NB4 (cell line): ENCODE data around the gene TELO2.
A peak's percentile ranks its signal among the peaks of the same experiment; 100 is the strongest.

Experiments used
- DNase-seq: peaks from one replicate; pipeline ENCODE4 v3.0.0; 2010; ENCODE audit warnings: low read depth
- H3K4me3 ChIP-seq: one replicate; pipeline ENCODE4 v1.5.1; 2011; ENCODE audit warnings: mild to moderate bottlenecking, low read depth, low read length, moderate library complexity
- MYC ChIP-seq: IDR thresholded peaks from 2 replicates; pipeline ENCODE4 v1.6.1; 2011; ENCODE audit warnings: low read depth, low read length
- POLR2A ChIP-seq: IDR thresholded peaks from 2 replicates; pipeline ENCODE4 v1.6.1; 2011; ENCODE audit warnings: mild to moderate bottlenecking; ENCODE audit not compliant: insufficient read length; ENCODE audit errors: extremely low read depth
- TF ChIP-seq, protein P1 (sequence below): IDR thresholded peaks from 2 replicates; pipeline ENCODE4 v1.6.1; 2011; ENCODE audit warnings: low read depth, low read length
- TF ChIP-seq, protein P2 (sequence below): IDR thresholded peaks from one replicate; pipeline ENCODE4 v1.5.1; 2012; ENCODE audit warnings: low read depth, low read length

Gene TELO2

DNA sequence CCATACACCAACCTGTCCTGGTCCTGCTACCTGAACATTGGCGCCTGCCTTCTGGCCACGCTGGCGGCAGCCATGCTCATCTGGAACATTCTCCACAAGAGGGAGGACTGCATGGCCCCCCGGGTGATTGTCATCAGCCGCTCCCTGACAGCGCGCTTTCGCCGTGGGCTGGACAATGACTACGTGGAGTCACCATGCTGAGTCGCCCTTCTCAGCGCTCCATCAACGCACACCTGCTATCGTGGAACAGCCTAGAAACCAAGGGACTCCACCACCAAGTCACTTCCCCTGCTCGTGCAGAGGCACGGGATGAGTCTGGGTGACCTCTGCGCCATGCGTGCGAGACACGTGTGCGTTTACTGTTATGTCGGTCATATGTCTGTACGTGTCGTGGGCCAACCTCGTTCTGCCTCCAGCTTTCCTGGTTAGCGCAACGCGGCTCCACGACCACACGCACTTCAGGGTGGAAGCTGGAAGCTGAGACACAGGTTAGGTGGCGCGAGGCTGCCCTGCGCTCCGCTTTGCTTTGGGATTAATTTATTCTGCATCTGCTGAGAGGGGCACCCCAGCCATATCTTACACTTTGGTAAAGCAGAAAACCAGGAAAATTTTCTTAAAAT, 61.8 kb downstream of the TELO2 start:
- DNase-seq = no peak
- H3K4me3 ChIP-seq = no peak overlapping the region
- TF ChIP-seq, protein P1, sequence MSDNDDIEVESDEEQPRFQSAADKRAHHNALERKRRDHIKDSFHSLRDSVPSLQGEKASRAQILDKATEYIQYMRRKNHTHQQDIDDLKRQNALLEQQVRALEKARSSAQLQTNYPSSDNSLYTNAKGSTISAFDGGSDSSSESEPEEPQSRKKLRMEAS = no peak
- TF ChIP-seq, protein P2, sequence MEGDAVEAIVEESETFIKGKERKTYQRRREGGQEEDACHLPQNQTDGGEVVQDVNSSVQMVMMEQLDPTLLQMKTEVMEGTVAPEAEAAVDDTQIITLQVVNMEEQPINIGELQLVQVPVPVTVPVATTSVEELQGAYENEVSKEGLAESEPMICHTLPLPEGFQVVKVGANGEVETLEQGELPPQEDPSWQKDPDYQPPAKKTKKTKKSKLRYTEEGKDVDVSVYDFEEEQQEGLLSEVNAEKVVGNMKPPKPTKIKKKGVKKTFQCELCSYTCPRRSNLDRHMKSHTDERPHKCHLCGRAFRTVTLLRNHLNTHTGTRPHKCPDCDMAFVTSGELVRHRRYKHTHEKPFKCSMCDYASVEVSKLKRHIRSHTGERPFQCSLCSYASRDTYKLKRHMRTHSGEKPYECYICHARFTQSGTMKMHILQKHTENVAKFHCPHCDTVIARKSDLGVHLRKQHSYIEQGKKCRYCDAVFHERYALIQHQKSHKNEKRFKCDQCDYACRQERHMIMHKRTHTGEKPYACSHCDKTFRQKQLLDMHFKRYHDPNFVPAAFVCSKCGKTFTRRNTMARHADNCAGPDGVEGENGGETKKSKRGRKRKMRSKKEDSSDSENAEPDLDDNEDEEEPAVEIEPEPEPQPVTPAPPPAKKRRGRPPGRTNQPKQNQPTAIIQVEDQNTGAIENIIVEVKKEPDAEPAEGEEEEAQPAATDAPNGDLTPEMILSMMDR = no peak

DNA sequence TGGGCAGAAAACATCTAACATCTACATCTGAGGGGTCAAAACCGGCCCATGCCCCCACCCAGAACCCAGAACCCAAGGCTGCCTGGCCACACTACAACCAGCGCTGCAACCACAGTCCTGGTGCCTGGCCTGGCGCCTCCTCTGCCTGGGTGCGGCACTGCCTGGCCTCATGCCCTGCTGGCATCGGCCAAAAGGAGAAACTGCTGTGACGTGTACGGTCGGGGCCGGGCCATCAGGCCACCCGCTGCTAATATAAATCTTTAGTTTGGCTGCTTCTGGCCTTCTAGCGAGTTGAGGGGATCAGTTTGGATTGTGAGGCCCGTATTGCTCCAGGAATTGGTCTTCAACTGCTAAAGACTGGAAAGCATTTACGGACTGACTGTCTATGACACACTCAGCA, 63.1 kb downstream of the TELO2 start:
- TF ChIP-seq MYC (no peak), POLR2A (no peak)
- TF ChIP-seq, protein P1 = no peak
- TF ChIP-seq, protein P2 = no peak
- no peak for DNase-seq

DNA sequence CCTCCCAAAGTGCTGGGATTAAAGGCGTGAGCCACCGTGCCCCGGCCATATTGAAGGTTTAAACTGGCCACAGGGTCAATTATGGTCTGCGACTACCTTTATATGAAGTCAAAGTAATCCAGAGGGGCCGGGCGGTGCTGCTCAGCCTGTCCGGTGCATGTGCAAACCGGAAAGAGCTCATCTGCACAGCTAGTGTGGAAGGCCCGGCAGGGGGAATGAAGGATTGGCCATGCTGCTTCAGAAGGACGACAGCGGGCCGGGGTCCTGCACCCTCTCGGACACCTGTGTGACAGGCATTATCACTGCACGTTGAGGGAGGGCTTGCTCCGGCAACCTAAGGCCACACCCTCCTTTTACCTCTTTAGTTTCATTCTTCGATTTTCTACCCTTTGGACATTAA, 63.9 kb downstream of the TELO2 start:
- TF ChIP-seq, protein P1 = no peak
- TF ChIP-seq, protein P2 = no peak
- TF ChIP-seq POLR2A = no peak
- TF ChIP-seq MYC = no peak
- no peak overlapping the region for H3K4me3 ChIP-seq
- DNase-seq = no peak

More for the DNA sequence above, 63.1 kb downstream of the TELO2 start:
- no peak overlapping the region for H3K4me3 ChIP-seq

DNA sequence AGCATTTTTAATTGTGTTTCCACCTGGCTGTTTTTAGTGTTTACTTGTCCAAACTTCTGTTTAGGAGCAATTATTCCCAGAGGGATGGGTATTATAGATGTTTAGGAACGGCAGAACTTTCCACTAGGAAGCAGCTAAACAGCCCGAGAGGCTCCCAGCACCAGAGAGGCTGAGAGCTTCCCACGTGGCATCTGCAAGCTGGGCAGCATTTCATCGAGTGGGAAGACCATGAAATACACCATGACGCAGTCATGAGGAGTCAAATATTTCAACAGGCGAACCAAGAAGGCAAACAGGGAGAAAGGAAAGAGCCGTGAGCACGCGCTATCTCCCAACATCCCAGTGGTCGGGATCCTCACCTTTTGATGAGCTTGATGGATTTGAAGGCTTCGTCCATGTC, 64.4 kb downstream of the TELO2 start:
- no peak for TF ChIP-seq POLR2A
- no peak for TF ChIP-seq MYC
- TF ChIP-seq, protein P1 = no peak
- TF ChIP-seq, protein P2 = no peak
- DNase-seq = no peak
- H3K4me3 ChIP-seq = no peak overlapping the region

DNA sequence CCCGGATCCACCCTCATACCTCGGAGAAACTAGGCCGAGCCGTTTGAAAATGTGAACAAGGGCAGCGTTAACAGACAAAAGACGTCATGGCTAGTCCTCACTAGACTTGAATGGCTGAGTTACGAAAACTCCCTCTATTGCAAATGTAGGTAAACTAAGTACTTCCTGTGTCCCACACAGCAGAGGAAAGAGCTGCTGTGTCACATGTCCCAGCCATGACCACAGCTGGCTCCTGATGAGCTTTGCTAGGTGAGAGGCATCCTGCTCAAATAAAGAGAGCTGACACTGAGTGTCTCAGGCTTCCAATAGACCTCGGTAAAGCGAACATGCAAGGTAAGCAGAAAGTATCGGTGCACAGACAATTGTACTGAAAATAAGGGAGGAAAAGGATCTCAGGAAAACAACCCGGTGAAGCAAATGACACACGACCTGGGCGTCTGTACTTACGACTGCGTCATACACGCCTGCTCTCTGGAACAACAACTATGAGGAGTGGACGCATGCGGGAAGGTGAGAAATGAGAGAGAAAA, 66.4 kb downstream of the TELO2 start:
- DNase-seq = peak; percentile 49
- H3K4me3 ChIP-seq = no peak overlapping the region
- TF ChIP-seq, protein P2 = no peak
- TF ChIP-seq, protein P1 = peak; percentile 16; the same call in 1 of the 2 replicates
